Hindlimb muscle (tissue), 1 donor: ENCODE measurements around the gene ARHGEF25. TPM values are rescaled to one million over a fixed set of nuclear protein-coding genes. Genes with fewer than 3 reads are reported as not detected.
A peak's percentile ranks its signal among the peaks of the same experiment; 100 is the strongest.
"Not testable (repeated sequence)": the region's sequence is repeated elsewhere in the genome, so short reads cannot be mapped to it uniquely, and the experiment has no call there.

Experiments
- DNase-seq: peaks from one replicate; pipeline ENCODE4 v3.0.0-alpha.2; 2013
- polyA plus RNA-seq: library from polyadenylated mRNA; unstranded; fragments of 120-200 nt; gene quantifications from one replicate; pipeline ENCODE4 v1.2.1, GENCODE V29; 2013; ENCODE audit not compliant: insufficient read length

Gene ARHGEF25
- polyA plus RNA-seq, 1 donor, result 31.7 TPM

DNA sequence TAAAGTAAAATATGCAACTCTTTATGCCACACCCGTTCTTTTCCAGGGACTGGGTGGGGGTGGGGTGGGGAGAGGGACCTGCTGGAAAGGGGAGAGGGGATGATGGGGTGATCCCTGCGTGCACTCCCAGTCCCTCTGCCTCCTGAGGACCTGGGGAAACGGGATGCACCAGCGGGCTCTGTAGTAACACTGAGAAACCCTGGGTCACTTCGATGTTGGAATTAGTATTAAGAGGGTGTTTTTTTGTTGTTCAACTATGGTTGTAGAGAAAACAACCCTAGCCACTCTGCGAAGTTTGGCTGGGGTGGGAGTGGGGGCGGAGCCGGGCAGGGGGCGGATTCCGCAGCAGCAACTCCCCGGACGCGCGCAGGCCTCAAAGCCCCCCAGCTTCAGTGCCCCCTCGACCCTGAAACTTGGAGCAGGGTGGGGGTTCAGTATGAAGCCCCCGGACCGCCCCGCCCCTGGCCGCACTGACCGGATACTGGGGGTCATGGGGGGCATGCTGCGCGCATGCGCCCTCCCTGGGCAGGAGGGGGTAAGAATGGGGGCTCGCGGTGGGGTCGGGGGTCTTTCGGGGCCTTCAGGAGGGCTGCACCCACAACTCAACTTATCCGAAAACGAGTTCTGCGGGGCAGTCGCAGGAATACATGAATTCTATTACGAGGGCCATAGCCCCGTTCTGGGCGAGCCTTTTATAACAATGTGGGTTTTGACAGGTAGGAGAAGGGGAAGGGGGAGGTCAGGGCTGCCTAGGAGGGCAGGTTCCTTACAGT is 1.3 kb upstream of the ARHGEF25 start:
- peak; percentile 34 for DNase-seq

DNA sequence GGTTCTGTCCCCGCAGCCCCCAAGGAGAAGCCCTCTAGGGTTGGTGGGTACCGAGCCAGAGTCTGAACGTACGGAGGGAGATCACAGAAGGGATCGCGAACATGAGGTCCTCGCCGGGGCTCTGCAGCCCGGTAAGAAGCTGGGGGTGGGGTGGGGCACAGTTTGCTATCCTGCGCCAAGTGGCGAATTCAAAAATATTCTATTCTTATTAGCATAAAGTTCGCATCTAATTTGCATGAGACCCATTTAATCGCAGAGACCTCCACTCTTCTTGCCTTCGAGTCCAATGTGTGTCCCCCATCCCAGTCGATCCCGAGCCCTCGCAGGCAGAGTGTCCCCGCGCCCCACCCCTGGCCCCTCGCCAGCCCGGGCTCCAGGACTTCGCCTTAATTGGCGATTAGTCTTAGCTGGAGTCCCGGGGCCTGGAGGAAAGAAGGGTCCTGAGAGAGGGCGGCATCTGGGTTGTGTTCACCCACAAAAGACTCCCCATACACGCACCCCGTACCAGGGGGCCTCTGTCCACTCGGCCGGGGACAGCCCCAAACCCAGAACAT is 604 bp upstream of the ARHGEF25 start:
- DNase-seq, result peak; percentile 54

GRCh38 chr12:57611827-57612710 is 834 bp downstream of the ARHGEF25 start:
- DNase-seq, result no peak

- no peak for DNase-seq
Measured at GRCh38 chr12:57612711-57613426, 1.6 kb downstream of the ARHGEF25 start.

DNA sequence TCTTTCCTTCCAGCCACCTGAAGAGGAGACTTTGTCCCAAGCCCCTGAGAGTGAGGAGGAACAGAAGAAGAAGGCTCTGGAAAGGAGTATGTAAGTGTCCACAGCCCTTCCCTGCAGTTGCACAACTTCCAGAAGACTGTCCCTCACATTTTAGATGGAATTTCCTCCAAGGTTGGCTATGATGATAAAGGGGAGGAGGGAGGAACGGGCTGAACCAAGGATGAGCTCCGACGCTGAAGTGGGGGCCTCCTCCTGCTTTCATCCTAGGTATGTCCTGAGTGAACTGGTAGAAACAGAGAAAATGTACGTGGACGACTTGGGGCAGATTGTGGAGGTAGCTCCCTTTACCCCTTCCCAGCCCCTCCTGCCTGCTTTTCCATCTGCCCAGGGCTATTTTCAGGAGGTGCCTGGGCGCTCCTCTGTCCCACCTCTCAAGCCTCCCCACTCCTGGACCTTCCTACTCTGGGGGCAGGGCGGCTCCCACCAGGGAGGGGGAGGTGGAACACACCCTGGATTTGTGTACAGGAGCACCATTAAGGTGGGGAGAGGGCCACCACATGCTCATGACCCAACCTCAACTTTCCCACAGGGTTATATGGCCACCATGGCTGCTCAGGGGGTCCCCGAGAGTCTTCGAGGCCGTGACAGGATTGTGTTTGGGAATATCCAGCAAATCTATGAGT is 2.3 kb downstream of the ARHGEF25 start:
- DNase-seq, result no peak

- no peak for DNase-seq
Measured at GRCh38 chr12:57614178-57614947, 3.1 kb downstream of the ARHGEF25 start.

- no peak for DNase-seq
Measured at GRCh38 chr12:57614948-57615500, 3.8 kb downstream of the ARHGEF25 start.

DNA sequence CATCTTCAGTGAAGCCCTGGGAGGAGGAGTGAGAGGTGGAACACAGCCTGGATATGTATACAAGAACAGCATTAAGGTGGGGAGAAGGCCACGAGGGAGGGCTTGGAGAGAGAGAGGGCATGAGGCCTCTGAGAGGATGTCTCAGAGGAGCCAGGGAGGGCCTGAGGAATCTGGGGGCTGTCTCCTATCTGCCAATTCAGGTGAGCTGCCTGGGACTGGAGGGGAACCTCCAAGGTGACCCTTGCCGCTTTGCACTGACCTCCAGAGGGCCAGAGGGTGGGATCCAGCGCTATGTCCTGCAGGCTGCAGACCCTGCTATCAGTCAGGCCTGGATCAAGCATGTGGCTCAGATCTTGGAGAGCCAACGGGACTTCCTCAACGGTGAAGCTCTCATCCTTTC is 4.4 kb downstream of the ARHGEF25 start:
- no peak for DNase-seq

DNA sequence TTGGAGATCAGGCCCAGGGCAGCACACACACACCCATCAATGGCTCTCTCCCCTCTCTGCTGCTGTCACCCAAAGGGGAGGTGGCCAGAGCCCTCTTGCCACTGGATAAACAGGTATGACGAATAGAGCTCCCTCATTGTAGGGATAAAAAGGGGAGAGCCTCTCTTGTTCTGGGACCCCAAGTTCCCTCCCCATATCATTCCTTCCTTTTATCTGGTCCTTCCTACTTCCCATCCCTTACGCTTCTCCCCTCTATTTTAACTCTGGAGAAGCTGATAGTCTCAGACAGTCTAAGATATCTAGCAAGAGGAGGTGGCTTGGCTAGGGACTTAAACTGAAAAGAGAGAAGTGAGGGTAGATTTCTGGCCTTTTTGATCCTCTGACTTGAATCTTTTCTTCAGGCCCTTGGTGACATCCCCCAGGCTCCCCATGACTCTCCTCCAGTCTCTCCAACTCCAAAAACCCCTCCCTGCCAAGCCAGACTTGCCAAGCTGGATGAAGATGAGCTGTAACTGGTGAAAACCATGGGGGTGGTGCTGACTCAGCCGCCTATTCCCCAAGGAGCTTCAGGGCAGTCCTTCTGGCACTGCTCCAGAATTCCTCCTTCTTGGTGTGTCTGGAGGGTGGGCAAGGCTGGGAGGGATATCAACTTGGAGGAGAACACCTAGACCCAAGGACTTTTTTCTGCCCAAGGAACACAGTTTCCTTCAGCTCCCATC is 5.3 kb downstream of the ARHGEF25 start:
- no peak for DNase-seq

DNA sequence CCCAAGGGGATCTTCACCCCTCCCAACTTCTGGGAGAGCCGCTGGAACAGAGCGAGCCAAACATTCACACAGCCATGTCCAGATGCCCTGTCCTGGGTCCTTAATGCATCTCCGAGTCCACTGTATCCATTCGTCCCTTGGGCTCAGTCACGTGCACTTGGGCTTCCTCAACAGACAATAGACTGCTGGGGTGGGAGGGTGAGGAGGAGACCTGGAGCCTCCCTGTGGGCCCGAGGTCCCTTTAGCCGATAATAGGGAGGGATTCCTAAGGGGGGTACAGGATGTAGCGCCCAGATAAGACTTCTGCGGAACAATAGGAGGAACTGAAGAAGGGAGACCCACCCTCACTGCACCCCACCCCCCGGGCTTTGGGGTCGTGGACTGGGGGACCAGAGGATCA is 6.7 kb downstream of the ARHGEF25 start:
- DNase-seq, result no peak

- DNase-seq, result not testable (repeated sequence)
Measured at GRCh38 chr12:57618431-57618830, 7.2 kb downstream of the ARHGEF25 start.

DNA sequence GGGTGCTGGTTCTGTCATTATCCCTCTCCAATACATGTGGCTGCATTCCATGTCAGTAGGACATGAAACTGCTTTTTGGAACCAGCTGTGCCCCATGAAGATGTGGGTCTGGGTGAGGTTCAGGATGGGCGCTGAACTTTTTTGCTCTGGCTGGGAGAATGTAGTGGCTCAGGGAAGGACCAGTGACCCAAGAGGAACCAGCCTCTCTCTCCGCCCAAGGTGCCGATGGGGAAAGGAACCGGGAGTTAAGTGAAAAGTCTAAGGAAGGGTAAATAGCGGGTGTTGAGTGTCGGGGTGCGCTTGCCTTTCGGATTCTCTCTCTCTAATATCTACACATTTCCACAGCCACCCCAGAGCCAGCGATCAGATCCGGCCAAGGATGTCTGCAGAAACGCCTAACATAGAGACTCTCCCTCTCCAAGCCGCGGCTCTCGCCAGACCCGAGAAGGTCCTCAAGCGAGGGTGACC is 7.8 kb downstream of the ARHGEF25 start:
- no peak for DNase-seq

- no peak for DNase-seq
Measured at GRCh38 chr12:57619434-57620244, 8.4 kb downstream of the ARHGEF25 start.

DNA sequence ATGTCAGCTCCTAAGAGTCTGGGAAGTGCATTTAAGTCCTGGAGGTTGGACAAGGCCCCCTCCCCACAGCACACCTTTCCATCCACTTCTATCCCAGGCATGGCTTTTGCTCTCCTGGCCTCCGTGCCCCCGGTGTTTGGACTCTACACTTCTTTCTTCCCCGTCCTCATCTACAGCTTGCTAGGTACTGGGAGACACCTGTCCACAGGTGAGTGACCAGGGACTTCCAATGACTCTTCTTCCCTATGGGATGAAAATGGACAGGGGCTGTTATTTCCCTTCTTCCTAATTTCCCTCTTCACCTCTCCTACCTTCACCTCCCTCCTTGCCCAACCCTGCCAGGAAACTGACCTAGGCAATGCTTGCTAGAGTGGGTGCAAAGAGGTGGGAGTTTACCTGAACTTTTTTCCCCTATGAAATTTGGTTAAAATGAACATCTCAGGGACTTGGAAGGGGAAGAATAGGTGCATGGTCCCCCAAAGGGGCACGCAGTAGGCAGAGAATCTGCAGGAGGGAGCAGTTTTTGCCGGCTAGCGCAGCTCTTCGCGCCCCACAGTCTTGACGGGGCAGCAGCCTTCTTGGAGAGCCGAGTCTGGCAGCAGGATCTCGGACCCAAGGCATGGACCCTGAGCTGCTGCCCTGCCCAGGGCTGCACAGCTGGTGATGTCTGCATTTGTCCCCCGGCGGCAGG is 9.2 kb downstream of the ARHGEF25 start:
- no peak for DNase-seq

DNA sequence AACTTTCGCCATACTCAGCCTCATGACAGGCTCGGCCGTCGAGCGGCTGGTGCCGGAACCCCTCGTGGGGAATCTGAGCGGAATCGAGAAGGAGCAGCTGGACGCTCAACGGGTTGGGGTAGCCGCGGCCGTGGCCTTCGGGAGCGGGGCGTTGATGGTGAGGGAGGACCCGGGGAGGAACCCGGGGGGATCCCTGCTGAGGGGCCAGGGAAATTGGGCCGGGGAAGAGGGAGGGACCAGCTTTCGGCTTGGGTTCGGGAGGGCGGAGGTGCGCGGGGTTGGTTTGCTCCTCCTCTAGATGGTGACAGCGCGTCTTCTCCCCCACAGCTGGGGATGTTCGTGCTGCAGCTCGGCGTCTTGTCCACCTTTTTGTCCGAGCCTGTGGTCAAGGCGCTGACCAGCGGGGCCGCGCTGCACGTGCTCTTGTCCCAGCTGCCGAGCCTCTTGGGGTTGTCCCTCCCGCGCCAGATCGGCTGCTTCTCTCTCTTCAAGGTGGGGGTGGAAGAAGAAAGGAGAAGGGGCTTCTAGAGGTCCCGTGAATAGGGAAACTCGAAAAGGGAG is 9.8 kb downstream of the ARHGEF25 start:
- DNase-seq, result no peak

DNA sequence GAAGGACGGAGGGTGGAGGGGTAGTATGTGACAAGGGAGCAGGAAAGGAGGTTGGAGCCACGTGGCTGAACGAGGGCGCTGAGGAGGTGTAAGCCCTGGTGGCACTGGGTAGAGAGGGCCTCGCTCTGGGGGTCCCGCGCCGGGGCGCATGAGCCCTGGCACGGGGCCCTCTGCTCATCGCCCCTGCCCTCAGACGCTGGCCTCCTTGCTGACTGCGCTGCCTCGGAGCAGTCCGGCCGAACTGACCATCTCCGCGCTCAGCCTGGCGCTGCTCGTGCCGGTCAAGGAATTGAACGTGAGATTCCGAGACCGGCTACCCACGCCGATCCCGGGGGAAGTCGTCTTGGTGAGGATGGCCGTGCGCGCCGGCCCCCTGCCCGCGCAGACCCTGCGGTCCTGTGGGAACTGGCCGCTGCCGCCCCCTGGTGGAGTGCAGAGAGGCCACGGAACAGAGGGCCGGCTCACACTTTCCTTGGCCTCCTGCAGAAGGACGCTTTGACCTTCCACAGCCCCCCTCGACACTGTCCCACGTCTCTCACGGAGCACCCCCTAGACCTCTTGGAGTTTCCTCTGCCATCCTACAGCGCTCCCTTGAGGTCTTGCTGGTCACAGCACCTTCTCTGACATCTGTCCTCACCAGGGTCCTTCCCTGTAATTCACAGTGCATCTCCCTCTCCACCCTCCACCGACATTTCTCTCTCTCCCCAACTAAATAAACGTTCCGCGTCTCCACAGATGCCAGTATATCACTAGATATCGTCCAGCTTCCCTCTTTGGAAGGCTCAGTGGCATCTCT is 10.5 kb downstream of the ARHGEF25 start:
- peak; percentile 57 for DNase-seq
